NCI-H1417 (cell line): Measurements from ENCODE around the gene COL1A2.

Experiments
- DNase-seq, 3 experiments: peaks; one replicate each; lab custom pipeline; 2025; lab: John Stamatoyannopoulos, UW

COL1A2 gene

DNA sequence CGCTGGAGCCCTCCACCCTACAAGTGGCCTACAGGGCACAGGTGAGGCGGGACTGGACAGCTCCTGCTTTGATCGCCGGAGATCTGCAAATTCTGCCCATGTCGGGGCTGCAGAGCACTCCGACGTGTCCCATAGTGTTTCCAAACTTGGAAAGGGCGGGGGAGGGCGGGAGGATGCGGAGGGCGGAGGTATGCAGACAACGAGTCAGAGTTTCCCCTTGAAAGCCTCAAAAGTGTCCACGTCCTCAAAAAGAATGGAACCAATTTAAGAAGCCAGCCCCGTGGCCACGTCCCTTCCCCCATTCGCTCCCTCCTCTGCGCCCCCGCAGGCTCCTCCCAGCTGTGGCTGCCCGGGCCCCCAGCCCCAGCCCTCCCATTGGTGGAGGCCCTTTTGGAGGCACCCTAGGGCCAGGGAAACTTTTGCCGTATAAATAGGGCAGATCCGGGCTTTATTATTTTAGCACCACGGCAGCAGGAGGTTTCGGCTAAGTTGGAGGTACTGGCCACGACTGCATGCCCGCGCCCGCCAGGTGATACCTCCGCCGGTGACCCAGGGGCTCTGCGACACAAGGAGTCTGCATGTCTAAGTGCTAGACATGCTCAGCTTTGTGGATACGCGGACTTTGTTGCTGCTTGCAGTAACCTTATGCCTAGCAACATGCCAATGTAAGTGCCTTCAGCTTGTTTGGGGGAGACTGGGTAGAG lies at the start of gene COL1A2:
Gene COL1A2, plus strand, starts transcription at position 459 of the 704 bp plus-strand sequence. Its CDS starts 137 bp downstream, at position 596.
- no peak for DNase-seq

DNA sequence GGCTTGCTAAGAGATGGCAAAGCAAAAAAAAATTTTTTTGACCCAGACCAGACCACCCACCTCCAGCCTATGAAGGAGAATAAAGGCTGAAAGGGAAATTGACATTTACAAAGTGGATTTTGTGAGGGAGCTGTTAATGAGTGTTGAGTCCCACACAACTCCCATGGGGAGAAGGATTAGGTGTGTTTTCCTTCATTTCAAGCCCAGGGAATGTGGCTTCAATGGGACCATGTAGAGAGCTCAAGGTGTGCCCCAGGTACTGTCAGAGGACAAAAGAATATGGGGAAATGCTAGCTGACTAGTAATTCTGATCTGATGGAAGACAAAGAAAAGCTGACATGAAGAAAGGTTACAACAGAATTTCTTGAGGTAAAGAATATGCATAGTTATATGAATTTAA lies 48.8 kb upstream of the COL1A2 start:
- no peak for DNase-seq

DNA sequence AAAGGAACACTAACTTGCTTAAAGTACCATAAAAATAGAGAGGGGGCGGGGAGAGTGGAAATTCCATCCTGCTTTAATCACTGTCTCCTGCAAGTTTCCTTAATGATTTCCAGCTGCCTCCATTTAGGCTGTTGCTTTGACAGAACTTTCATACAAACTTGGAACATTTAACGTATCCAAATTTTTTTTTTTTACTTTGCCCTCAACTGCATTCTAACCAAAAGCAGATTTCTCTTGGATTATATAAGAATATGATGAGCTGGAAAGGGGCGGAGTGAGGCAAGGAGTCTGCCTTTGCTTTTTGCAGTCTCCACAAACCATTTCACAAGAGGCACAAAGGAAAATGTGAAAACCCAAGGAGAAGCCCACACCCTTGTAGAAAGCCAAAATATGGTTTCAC lies 46.6 kb upstream of the COL1A2 start:
- no peak for DNase-seq

DNA sequence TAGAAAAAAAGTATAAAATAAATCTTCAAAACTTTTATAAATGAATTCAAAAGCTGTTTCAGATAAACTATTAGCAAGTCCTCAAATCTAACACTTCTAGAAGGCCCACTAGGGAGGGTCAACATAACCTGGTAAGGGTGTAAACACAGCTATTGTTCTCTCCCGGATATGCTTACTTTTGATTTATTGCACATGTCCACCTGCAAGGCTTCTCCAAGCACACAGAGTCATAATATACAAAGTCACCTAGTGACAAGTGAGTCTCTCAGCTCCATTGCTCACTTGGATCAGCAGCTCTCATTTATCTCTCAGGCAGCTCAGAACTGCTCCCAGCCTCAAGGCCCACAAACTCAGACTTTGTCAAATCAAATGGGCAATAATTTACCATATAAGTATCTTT lies 44.0 kb upstream of the COL1A2 start:
- DNase-seq: peak; percentile 32 to 96 (median 76)

DNA sequence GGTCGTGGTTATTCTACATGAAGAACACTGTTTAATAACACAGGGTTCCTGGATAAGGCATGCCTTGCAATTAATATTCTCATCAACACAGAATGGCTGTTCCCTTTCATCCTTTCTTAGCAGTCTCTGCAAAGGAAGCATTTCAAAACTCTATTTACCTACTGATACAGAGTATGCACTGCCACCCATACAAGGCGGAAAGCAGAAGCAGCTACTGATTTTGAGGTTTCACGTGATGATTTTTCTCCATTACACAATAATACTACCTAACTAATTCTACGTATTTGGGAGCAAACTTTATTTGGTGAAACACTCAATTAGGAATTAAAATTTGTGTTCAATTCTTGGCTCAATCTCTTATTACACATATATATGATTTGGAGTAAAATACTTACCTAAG lies 43.0 kb upstream of the COL1A2 start:
- peak in 2 of 3 experiments; percentile 14 to 52 for DNase-seq

DNA sequence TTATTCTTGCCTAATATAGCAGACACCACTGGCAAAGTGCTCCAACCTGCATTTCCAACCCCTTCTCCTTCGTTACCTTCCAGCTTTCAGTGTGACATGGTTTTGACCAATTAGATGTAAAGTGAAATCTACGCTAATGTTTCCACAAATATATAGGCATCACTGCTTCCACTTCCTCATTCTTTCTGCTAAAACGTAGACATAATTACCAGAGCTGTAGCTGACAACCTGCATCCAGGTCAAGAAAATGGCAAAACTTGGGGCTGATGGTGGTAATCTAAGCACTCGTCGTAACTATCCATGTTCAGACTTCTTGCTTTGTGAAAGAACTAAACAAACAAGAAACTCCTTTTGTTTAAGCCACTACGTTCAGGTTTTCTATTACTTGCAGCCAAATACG lies 41.8 kb upstream of the COL1A2 start:
- no peak for DNase-seq

DNA sequence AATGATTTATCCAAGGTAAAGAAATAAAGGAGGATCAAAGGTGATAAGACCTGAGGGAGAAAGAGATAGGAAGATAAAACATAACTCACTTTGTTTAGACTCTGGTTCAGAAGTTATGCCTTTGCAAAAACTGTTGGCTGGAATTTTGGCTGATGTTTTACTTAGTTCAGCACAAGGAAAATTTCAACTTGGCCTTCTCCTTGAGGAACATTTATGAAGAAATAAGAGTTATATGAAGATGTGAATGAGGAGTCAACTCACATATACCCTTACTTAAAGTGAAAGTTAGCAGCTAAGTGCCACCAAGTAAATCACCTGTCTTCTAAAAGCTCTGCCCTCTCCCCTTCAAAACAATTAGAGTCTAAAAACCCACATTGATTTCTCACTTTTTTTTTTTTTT lies 39.7 kb upstream of the COL1A2 start:
- DNase-seq: no peak

DNA sequence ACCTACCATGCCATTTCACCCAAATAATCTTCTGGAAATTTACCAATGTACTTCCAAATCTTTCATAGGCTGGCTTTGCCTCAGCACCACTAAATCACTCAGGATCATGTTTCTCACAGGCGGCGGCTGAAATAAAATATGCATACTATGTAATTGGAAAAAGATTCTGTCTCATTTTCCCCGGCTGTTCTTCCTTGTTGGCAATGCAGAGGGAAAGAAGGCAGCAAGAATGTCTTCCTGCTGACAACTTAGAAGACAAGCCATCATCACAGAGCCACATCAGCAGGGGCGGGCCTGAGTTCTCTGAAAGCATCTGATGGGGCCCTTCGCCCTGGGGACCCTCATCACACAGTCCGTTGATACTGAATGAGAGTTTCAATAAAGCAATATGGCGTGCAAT lies 39.2 kb upstream of the COL1A2 start:
- DNase-seq: no peak

DNA sequence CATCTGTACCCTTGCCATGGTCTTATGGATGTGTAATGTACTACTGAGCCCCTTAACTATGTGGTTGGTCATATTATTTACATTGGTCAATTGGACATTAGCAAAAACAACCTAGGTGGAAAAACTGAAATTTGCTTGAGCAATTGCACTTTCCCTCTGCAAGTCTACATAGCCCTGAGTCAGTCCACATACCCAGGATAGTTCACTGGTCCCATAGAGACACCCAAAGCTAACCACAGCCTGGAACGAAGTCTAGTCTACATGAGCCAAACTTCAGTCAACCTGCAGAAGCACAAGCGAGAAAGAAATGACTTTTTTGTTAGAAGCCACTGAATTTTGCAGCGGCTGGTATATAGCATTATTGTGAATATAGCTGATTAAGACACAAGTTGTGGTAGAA lies 37.6 kb upstream of the COL1A2 start:
- no peak for DNase-seq

DNA sequence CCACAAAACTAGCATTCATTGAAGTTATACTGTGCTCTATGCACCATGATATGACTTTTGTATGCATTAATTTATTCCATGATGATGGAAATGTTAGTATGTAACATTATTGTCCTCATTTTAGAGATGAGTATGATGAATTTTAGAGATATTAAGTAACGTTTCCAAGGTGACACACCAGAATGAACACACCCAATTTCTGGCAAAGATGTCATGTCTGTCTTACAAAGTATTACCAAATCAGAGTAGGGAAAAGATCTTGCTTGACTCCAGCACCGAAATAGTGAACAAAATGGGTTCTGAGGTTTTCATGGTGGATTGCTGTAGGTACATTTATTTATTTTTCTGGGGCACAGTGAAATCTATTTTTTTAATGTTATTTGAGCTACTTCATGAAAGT lies 33.8 kb upstream of the COL1A2 start:
- no peak for DNase-seq

DNA sequence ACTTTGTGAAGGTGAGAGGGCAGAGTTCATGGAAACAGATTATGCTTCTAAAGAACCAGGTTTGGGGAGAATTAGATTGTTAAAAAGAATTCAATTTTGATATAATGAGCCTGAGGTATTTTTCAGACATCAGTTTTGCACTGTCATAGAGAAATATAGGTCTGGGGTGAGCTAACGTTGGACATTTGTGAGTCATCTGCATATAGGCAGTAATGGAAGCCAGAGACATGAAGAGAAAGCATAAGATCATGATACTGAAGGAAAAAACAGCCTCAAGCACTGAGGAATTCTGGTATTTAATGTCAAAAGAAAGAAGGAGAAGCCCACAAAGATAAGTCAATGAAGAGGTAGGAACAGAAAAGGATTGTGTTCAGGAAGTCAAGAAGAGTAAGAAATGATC lies 32.4 kb upstream of the COL1A2 start:
- no peak for DNase-seq

DNA sequence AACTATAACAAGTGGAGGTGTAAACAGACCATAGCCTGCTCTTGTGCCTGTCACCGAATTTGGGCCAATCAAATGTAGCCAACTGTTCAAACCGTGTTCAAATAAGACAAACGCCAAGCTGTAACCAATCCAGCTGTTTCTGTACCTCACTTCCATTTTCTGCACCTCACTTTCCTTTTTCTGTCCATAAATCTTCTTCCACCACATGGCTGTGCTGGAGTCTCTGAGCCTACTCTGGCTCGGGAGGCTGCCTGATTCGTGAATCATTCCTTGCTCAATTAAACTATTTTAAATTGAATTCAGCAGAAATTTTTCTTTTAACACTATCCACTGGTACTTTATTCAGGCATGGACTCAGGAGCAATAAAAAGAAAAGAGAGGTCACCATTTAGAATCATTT lies 29.9 kb upstream of the COL1A2 start:
- no peak for DNase-seq

DNA sequence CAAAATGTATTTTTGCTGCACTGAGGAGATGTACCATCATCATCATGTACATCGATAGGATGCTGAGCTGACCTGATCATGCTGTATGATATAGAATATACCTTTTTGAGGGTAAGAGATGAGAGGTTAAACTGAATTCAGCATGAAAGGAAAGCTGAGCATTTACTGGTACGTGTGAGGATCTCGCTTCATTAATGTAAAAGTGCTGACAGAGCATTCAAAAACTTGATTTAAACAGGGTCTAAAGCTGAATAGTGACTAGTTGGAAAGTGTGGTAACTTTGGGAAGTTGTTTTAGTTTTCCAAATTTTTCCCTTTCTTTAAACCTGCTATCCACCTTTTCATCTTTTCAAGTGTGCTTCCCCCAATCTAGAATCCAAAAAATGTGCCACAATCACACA lies 28.5 kb upstream of the COL1A2 start:
- no peak for DNase-seq

DNA sequence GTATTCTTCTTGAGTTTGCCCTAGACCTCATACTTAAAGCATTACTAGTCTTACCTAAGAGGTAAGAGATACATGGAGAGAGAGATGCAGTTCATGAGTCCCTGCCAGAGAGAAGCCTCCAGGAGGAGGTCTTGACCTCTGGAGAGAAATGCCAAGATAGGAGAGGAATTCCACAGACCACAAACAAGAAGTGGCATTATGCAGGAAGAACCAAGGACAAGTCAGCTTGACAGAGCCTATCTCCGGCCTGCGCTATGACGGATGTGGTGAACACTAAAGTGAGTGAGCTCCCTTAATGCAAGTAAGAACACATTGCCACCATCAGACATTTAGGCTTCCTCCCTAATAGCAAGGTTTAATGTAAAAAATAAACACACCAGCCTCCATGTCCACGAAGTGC lies 27.9 kb upstream of the COL1A2 start:
- DNase-seq: no peak

DNA sequence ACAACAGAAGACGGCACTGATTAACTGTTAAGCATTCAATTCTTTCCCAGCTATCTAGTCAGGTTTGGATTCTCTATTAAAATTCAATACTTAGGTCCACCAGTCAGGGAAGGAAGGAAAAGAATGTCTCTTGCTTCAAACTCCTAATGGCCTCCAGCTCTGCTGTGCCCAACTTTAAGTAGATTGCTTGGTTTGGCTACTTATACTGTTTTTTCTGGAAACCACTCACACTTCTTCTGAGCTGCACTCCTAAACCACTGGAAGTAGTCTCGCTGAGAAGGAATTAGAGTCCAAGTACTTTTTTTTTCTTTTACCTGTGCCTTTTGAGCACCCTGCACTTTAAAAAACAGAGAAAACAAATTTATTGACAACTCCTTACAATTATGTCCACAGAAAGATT lies 26.7 kb upstream of the COL1A2 start:
- DNase-seq: no peak

DNA sequence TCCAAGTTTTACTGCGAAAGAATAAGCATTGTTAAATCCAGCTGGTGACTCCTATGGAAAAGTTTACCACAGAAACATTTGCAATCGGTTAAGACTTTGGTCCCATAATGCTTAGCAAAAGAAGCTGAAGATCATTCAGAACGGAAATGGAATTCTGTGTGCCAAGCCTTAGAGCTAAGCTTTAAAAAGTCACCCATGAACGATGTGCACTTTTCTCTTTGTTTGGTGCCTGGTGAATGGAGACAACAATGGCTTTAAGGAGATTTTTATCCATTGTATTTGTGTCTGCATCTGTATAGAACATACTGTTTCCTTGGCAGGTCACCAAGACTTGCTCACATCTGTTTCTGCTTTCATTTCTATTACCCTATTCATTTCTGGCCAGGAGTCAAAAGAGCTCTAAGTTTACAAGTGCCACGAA lies 26.3 kb upstream of the COL1A2 start:
- DNase-seq: peak in 1 of 3 experiments; percentile 31

DNA sequence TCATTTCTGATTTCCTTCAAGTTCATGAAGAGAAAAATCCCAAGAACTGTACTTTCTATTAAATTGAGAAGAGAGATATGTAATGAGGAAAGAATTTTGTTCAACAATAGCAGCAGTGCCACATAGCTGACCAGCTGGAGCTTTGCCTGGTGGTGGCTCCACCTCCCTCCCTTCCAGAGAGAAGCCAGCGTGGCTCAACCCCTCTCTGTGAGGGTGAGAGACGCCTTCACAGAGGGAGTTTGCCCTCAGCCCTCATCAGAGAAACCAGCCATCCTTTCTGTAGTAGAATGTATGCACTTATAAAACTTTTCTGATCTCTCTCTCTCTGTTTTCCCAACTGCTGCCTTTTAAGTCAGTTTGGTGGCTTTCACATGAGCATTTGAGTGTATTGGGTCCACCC lies 20.5 kb upstream of the COL1A2 start:
- no peak for DNase-seq

DNA sequence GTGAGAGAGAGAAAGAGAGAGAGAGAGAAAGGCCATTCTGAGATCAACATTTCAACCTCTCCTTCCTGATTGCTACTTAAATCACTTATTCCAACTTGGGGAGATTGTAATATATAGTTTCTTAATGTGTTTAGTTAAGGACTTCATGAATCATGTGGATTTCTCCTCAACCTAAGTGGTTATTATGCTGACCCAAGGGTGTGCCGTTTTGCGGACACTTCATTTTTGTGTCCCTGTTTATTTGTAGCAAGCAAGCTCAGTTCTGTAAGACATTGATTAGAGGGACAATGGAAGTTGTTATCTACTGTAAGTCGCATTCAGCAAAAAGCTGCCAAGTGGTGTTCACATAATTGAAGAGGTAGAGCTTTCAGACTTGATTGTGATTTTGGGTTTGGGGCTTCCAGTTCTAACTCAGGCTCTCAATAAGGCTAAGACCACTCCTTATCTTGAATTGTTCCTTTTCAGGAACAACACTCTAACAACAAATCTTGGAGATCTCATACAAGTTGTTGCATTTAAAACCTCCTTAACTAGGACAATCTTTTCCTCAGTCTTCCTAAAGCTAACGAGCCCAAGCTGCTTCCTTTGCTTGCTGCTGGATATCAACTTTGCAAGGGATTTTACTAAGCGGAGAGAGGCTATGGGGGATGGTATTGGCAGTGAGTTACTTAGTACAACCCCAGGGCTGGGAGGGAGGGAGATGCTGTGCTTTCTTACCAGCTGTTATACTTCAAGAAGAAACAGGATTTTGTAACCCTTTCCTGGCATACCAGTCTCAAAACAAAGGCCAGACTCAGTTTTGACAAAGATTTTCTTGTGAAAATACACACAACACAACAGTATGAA lies 19.8 kb upstream of the COL1A2 start:
- no peak for DNase-seq

DNA sequence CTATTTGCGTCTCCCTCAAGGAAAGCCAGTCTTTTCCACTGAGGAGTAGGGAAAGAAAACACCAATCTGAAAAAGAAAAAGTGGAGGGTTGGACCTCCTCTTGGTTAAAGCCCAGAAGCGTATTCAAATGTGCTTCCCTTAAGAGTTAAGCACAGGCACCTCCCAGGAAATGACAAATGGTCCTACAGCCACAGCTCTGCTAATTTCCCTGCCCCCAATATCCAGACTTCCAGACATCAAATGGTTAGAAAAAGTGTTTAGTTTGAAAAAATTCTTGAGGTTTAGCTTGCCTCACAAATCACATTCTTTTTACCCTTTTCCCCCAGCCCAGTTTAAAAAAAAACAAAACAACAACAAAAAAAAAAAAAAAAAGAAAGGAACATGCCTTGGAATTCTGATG lies 19.0 kb upstream of the COL1A2 start:
- no peak for DNase-seq

DNA sequence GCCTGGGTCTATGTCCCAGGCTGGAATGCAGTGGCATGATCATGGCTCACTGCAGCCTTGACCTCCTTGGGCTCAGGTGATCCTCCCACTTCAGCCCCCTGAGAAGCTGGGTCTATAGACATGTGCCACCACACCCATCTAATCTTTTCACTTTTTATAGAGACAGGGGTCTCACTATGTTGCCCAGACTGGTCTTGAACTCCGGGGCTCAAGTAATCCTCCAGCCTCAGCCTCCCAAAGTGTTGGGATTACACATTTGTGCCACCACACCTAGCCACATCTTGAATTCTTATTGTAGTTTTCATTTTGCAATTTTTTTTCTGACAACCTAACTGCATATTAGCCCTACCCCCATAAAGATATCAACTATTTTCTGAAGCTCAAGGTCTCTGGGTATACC lies 18.4 kb upstream of the COL1A2 start:
- DNase-seq: no peak

DNA sequence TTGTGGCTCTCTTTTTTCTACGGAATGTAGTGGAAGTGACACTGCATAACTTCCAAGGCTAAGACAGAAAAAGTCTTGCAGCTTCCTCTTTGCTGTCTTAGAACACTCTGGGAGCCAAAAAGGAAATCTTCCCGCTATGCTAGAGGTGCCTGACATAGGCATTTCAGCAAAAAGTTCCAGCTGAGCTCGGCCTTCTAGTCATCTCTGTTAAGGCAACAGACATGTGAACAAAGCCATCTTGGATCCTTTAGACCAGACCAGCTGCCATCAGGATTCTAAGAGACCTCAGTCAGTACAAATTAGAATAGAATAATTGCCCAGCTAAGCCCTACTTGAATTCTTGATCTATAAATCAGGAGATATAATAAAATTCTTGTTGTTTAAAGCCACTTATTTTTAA lies 16.3 kb upstream of the COL1A2 start:
- DNase-seq: no peak

DNA sequence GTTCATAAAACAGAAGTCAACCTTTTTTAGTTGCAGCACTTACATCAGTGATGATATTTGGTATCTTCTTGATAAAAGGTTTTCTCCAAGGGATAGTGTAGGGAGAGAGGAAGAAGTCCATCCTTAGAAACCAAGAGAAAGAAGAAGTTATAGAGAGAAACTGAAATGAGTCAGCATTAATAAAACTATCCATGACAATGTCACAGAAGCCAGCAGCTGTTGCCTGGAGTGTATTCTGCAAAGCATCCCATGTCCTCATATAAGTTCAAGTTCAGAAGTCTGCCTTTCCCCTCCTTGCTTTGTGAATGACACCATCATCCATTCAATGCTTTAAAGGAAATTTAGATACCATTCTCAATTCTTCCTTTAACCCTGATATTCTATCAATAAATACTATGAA lies 14.4 kb upstream of the COL1A2 start:
- no peak for DNase-seq

DNA sequence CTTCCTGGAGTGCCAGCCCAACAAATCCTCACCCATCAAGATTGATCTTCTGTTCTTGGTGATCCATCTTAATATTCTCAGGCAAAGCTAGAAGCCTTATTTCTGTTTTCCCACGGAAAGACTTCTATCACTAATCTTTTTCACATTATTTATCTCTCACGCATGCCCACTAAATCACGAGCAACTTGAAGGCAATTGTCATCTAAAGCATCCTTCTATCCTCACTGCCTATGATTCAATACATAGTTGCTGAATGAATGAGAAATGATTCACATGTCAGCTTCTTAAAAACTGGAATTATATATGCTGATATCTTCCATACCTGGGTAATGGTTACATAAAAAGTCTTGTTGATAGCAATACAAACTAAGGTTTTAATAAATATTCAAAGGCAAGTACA lies 12.6 kb upstream of the COL1A2 start:
- no peak for DNase-seq

DNA sequence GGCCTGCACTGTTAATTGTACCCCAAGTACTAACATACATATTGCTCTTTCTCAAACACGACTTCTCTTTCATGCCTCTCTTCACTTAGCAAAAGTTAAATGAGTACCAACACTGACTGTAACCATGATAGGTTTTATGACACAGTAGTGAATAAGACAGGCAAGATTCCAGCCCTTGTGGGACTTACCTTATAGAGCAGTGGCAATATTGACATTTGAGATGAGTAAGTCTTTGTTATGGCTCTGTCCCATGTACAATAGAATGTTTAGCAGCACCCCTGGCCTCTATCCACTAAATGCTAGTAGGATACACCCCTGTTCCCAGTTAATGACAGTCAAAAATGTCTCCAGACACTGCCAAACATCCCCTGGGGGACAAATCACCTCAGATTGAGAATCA lies 11.9 kb upstream of the COL1A2 start:
- no peak for DNase-seq
